ENCODE data around the gene FICD.
A peak's percentile ranks its signal among the peaks of the same experiment; 100 is the strongest.
"Not testable (repeated sequence)": the region's sequence is repeated elsewhere in the genome, so short reads cannot be mapped to it uniquely, and the experiment has no call there.

FICD gene

GRCh38 chr12:108514973-108515814, at the start of gene FICD:
Gene FICD (plus strand): TSS chr12:108515277. CDS start chr12:108516973, 1,696 bp downstream.
- peak; percentile 99 for DNase-seq (ENCODE audit: low spot score)

- no peak for DNase-seq (ENCODE audit: low spot score)
Observed at GRCh38 chr12:108465417-108465816, 49.7 kb upstream of the FICD start.

- peak; percentile 24 for DNase-seq (ENCODE audit: low spot score)
Observed at GRCh38 chr12:108468196-108468968, 46.7 kb upstream of the FICD start.

- DNase-seq (ENCODE audit: low spot score) = no peak
Observed at GRCh38 chr12:108473400-108474055, 41.5 kb upstream of the FICD start.

GRCh38 chr12:108475396-108475795, 39.7 kb upstream of the FICD start:
- DNase-seq (ENCODE audit: low spot score) = no peak

GRCh38 chr12:108477055-108477880, 37.8 kb upstream of the FICD start:
- no peak for DNase-seq (ENCODE audit: low spot score)

GRCh38 chr12:108477881-108478259, 37.2 kb upstream of the FICD start:
- DNase-seq (ENCODE audit: low spot score) = no peak

GRCh38 chr12:108478611-108479206, 36.4 kb upstream of the FICD start:
- DNase-seq (ENCODE audit: low spot score) = no peak

GRCh38 chr12:108479364-108480070, 35.6 kb upstream of the FICD start:
- DNase-seq (ENCODE audit: low spot score) = no peak

- DNase-seq (ENCODE audit: low spot score) = no peak
Observed at GRCh38 chr12:108482717-108483212, 32.3 kb upstream of the FICD start.

- no peak for DNase-seq (ENCODE audit: low spot score)
Observed at GRCh38 chr12:108483213-108484059, 31.6 kb upstream of the FICD start.

GRCh38 chr12:108484431-108484830, 30.6 kb upstream of the FICD start:
- no peak for DNase-seq (ENCODE audit: low spot score)

GRCh38 chr12:108484845-108485244, 30.2 kb upstream of the FICD start:
- DNase-seq (ENCODE audit: low spot score) = no peak

- not testable (repeated sequence) for DNase-seq (ENCODE audit: low spot score)
Observed at GRCh38 chr12:108485371-108485770, 29.7 kb upstream of the FICD start.

- not testable (repeated sequence) for DNase-seq (ENCODE audit: low spot score)
Observed at GRCh38 chr12:108487029-108487428, 28.0 kb upstream of the FICD start.

GRCh38 chr12:108491256-108491655, 23.8 kb upstream of the FICD start:
- no peak for DNase-seq (ENCODE audit: low spot score)

- peak; percentile 61 for DNase-seq (ENCODE audit: low spot score)
Observed at GRCh38 chr12:108495054-108495453, 20.0 kb upstream of the FICD start.

- no peak for DNase-seq (ENCODE audit: low spot score)
Observed at GRCh38 chr12:108495823-108496579, 19.1 kb upstream of the FICD start.

- no peak for DNase-seq (ENCODE audit: low spot score)
Observed at GRCh38 chr12:108498136-108498535, 16.9 kb upstream of the FICD start.
